CD4-positive, CD25-positive, alpha-beta regulatory T cell (primary cell): ENCODE data around the gene IQCB1. TPM values are rescaled to one million over a fixed set of nuclear protein-coding genes. Genes with fewer than 3 reads are reported as not detected.
A peak's percentile ranks its signal among the peaks of the same experiment; 100 is the strongest.
"Not testable (repeated sequence)": the region's sequence is repeated elsewhere in the genome, so short reads cannot be mapped to it uniquely, and the experiment has no call there.

Source experiments
- ATAC-seq, 2 donors: fragments of 150-1000 bp; cut with Tn5 transposase; one replicate each; pipeline ENCODE4 v1.10.0; 2021; ENCODE audit warnings: low read depth in 2 of 2, moderate number of reproducible peaks in 2 of 2, moderate library complexity in 1 of 2
- DNase-seq, 3 donors: peaks; one replicate each; pipeline versions ENCODE4 v3.0.0 to v3.0.0-alpha.2; 2012 to 2022; ENCODE audit warnings: mixed read lengths in 1 of 3
- H3K27ac ChIP-seq: one replicate; pipeline ENCODE4 v1.7.0; 2013; ENCODE audit warnings: mild to moderate bottlenecking, low read length; ENCODE audit not compliant: insufficient read depth, poor library complexity, severe bottlenecking
- H3K27me3 ChIP-seq: one replicate; pipeline ENCODE4 v1.7.0; 2013; ENCODE audit warnings: low read length; ENCODE audit not compliant: control insufficient read depth, insufficient read depth
- H3K36me3 ChIP-seq: one replicate; pipeline ENCODE4 v1.7.0; 2013; ENCODE audit warnings: mild to moderate bottlenecking, low read length, moderate library complexity; ENCODE audit not compliant: control insufficient read depth, insufficient read depth
- H3K4me1 ChIP-seq: 2 replicates; pipeline ENCODE4 v1.7.0; 2013; ENCODE audit warnings: mild to moderate bottlenecking, low read length; ENCODE audit not compliant: insufficient read depth, control insufficient read depth, poor library complexity, severe bottlenecking
- H3K4me3 ChIP-seq: one replicate; pipeline ENCODE4 v1.7.0; 2013; ENCODE audit warnings: low read depth, mild to moderate bottlenecking, low read length, moderate library complexity
- H3K9me3 ChIP-seq, 2 experiments: 1 replicate in 1 of 2; 2 replicates in 1 of 2; pipeline ENCODE4 v1.7.0; 2013; ENCODE audit warnings: low read length in 2 of 2, mild to moderate bottlenecking in 1 of 2, moderate library complexity in 1 of 2; ENCODE audit not compliant: control insufficient read depth in 2 of 2
- H3K27ac Mint-ChIP-seq, 3 donors: one replicate each; pipeline ENCODE4 v1.8.0; 2020 to 2022; ENCODE audit warnings: mild to moderate bottlenecking in 3 of 3, mixed read lengths in 3 of 3, moderate library complexity in 2 of 3
- H3K27me3 Mint-ChIP-seq: one replicate; pipeline ENCODE4 v1.8.0; 2022; ENCODE audit warnings: mild to moderate bottlenecking, mixed read lengths
- H3K36me3 Mint-ChIP-seq: one replicate; pipeline ENCODE4 v1.8.0; 2020; ENCODE audit warnings: mixed read lengths
- H3K4me1 Mint-ChIP-seq, 4 donors: one replicate each; pipeline ENCODE4 v1.8.0; 2020 to 2022; ENCODE audit warnings: mixed read lengths in 4 of 4, mild to moderate bottlenecking in 1 of 4
- H3K4me3 Mint-ChIP-seq, 4 donors: one replicate each; pipeline ENCODE4 v1.8.0; 2020 to 2022; ENCODE audit warnings: mild to moderate bottlenecking in 4 of 4, mixed read lengths in 4 of 4, moderate library complexity in 3 of 4
- H3K9me3 Mint-ChIP-seq, 7 donors: one replicate each; pipeline ENCODE4 v1.8.0; 2020 to 2022; ENCODE audit warnings: mixed read lengths in 7 of 7, mild to moderate bottlenecking in 3 of 7, moderate library complexity in 2 of 7
- polyA plus RNA-seq, 4 donors: library from polyadenylated mRNA; unstranded; fragments of 300-500 nt; fragmentation: Illumina TruSeq; gene quantifications; one replicate each; pipeline ENCODE4 v1.2.3, GENCODE V29; 2021
- total RNA-seq: library from RNA; stranded (reverse); gene quantifications from one replicate; pipeline ENCODE4 v1.2.3, GENCODE V29; 2022

IQCB1 gene
- total RNA-seq: 46.8 TPM
- polyA plus RNA-seq: 10 to 100 TPM; 16.2 to 23.1 (median 20.9) TPM

- Mint-ChIP-seq H3K36me3 (peaks cover 14% of the 10 kb centered on the region), H3K27me3 (peaks cover 6% of the 10 kb centered on the region), H3K4me1 (peaks cover 29 to 60% (median 47%) of the 10 kb centered on the region in 4 donors), H3K4me3 (peak within 1 kb of the TSS; percentile 90 to 96 (median 96)), H3K9me3 (no peaks in the 10 kb centered on the region), H3K27ac (peak within 1 kb of the TSS; percentile 72 to 95 (median 94))
- H3K27me3 ChIP-seq: no peaks in the 10 kb centered on the region
- H3K4me1 ChIP-seq: peaks cover 31% of the 10 kb centered on the region
- peak within 1 kb of the TSS; percentile 96 for H3K4me3 ChIP-seq
- no peaks in the 10 kb centered on the region for H3K9me3 ChIP-seq
- DNase-seq (peak; percentile 91 to 98 (median 97)), ATAC-seq (peak; percentile 99 to 100)
- H3K27ac ChIP-seq: peak within 1 kb of the TSS; percentile 87
- H3K36me3 ChIP-seq: peaks cover 8% of the 10 kb centered on the region
Measured at GRCh38 chr3:121834671-121835464, at the start of gene IQCB1, which contains the start of gene EAF2. IQCB1 (minus strand) TSS chr3:121835060; CDS start chr3:121828960, 6,100 bp downstream. EAF2 (plus strand) TSS chr3:121835209; CDS start chr3:121835286, 77 bp downstream.

GRCh38 chr3:121883507-121883906 lies 48.6 kb upstream of the IQCB1 start:
- Mint-ChIP-seq H3K4me1 (peaks cover 0 to 8% (median 0%) of the 10 kb centered on the region in 4 donors), H3K9me3 (no peaks in the 10 kb centered on the region), H3K4me3 (no peak overlapping the region), H3K27ac (no peak overlapping the region), H3K36me3 (peaks cover 4% of the 10 kb centered on the region), H3K27me3 (no peaks in the 10 kb centered on the region)
- DNase-seq: peak in 1 of 3 donors; percentile 58
- no peak for ATAC-seq
- no peak overlapping the region for H3K4me3 ChIP-seq
- no peak overlapping the region for H3K27ac ChIP-seq
- H3K4me1 ChIP-seq: no peaks in the 10 kb centered on the region
- no peaks in the 10 kb centered on the region for H3K27me3 ChIP-seq
- no peaks in the 10 kb centered on the region for H3K9me3 ChIP-seq
- H3K36me3 ChIP-seq: no peaks in the 10 kb centered on the region

GRCh38 chr3:121878411-121878810 lies 43.6 kb upstream of the IQCB1 start:
- no peak for DNase-seq
- Mint-ChIP-seq H3K4me1 (no peaks in the 10 kb centered on the region), H3K9me3 (no peaks in the 10 kb centered on the region), H3K36me3 (peaks cover under 1% of the 10 kb centered on the region), H3K27ac (no peak overlapping the region), H3K4me3 (no peak overlapping the region), H3K27me3 (no peaks in the 10 kb centered on the region)
- no peaks in the 10 kb centered on the region for H3K9me3 ChIP-seq
- H3K4me1 ChIP-seq: no peaks in the 10 kb centered on the region
- H3K36me3 ChIP-seq: no peaks in the 10 kb centered on the region
- H3K27ac ChIP-seq: no peak overlapping the region
- no peaks in the 10 kb centered on the region for H3K27me3 ChIP-seq
- ATAC-seq: no peak
- no peak overlapping the region for H3K4me3 ChIP-seq

GRCh38 chr3:121871430-121871829 lies 36.6 kb upstream of the IQCB1 start:
- H3K27ac ChIP-seq: no peak overlapping the region
- no peak for DNase-seq
- H3K27ac Mint-ChIP-seq: no peak overlapping the region

GRCh38 chr3:121870717-121871116 lies 35.9 kb upstream of the IQCB1 start:
- no peaks in the 10 kb centered on the region for H3K36me3 ChIP-seq
- ATAC-seq: no peak
- H3K27me3 ChIP-seq: no peaks in the 10 kb centered on the region

More at GRCh38 chr3:121871430-121871829, 36.6 kb upstream of the IQCB1 start:
- H3K27me3 Mint-ChIP-seq: no peaks in the 10 kb centered on the region
- no peak for ATAC-seq
- H3K4me1 Mint-ChIP-seq: no peaks in the 10 kb centered on the region
- no peak overlapping the region for H3K4me3 Mint-ChIP-seq
- no peaks in the 10 kb centered on the region for H3K9me3 Mint-ChIP-seq
- no peaks in the 10 kb centered on the region for H3K4me1 ChIP-seq
- no peak overlapping the region for H3K4me3 ChIP-seq
- no peaks in the 10 kb centered on the region for H3K9me3 ChIP-seq
- H3K27me3 ChIP-seq: no peaks in the 10 kb centered on the region
- no peaks in the 10 kb centered on the region for H3K36me3 ChIP-seq
- peaks cover 7% of the 10 kb centered on the region for H3K36me3 Mint-ChIP-seq

GRCh38 chr3:121869736-121870135 lies 34.9 kb upstream of the IQCB1 start:
- H3K4me3 Mint-ChIP-seq: no peak overlapping the region
- no peaks in the 10 kb centered on the region for H3K27me3 ChIP-seq
- H3K27ac Mint-ChIP-seq: no peak overlapping the region
- ATAC-seq: no peak
- no peaks in the 10 kb centered on the region for H3K4me1 Mint-ChIP-seq
- no peaks in the 10 kb centered on the region for H3K9me3 ChIP-seq
- no peak for DNase-seq
- H3K27me3 Mint-ChIP-seq: no peaks in the 10 kb centered on the region
- H3K27ac ChIP-seq: no peak overlapping the region
- H3K4me1 ChIP-seq: no peaks in the 10 kb centered on the region
- H3K36me3 ChIP-seq: no peaks in the 10 kb centered on the region
- H3K9me3 Mint-ChIP-seq: no peaks in the 10 kb centered on the region
- H3K4me3 ChIP-seq: no peak overlapping the region
- H3K36me3 Mint-ChIP-seq: peaks cover 10% of the 10 kb centered on the region

More at GRCh38 chr3:121870717-121871116, 35.9 kb upstream of the IQCB1 start:
- Mint-ChIP-seq H3K27ac (no peak overlapping the region), H3K36me3 (peaks cover 10% of the 10 kb centered on the region), H3K9me3 (no peaks in the 10 kb centered on the region), H3K27me3 (no peaks in the 10 kb centered on the region), H3K4me1 (no peaks in the 10 kb centered on the region), H3K4me3 (no peak overlapping the region)
- no peaks in the 10 kb centered on the region for H3K9me3 ChIP-seq
- H3K4me3 ChIP-seq: no peak overlapping the region
- DNase-seq: no peak
- H3K4me1 ChIP-seq: no peaks in the 10 kb centered on the region
- H3K27ac ChIP-seq: no peak overlapping the region

GRCh38 chr3:121863801-121864200 lies 28.9 kb upstream of the IQCB1 start:
- DNase-seq (no peak), ATAC-seq (no peak)
- peaks cover 0 to 3% (median 0%) of the 10 kb centered on the region in 7 donors for H3K9me3 Mint-ChIP-seq
- no peak overlapping the region for H3K27ac ChIP-seq
- H3K4me1 ChIP-seq: no peaks in the 10 kb centered on the region
- H3K9me3 ChIP-seq: no peaks in the 10 kb centered on the region
- H3K4me3 Mint-ChIP-seq: no peak overlapping the region
- no peaks in the 10 kb centered on the region for H3K27me3 ChIP-seq
- no peak overlapping the region for H3K27ac Mint-ChIP-seq
- no peaks in the 10 kb centered on the region for H3K36me3 ChIP-seq
- peaks cover 28% of the 10 kb centered on the region for H3K36me3 Mint-ChIP-seq
- H3K4me3 ChIP-seq: no peak overlapping the region
- no peaks in the 10 kb centered on the region for H3K27me3 Mint-ChIP-seq
- H3K4me1 Mint-ChIP-seq: no peaks in the 10 kb centered on the region

GRCh38 chr3:121863247-121863646 lies 28.4 kb upstream of the IQCB1 start:
- not testable (repeated sequence) for H3K36me3 ChIP-seq, H3K4me1 Mint-ChIP-seq, H3K9me3 ChIP-seq, H3K4me3 Mint-ChIP-seq, DNase-seq, H3K27ac ChIP-seq, H3K4me3 ChIP-seq, H3K9me3 Mint-ChIP-seq, H3K4me1 ChIP-seq, H3K27ac Mint-ChIP-seq, H3K27me3 Mint-ChIP-seq, ATAC-seq, H3K27me3 ChIP-seq
- peaks cover 32% of the 10 kb centered on the region for H3K36me3 Mint-ChIP-seq
